Colon (tissue), 2 donors: ENCODE measurements around the gene SORBS2.
"Not testable (repeated sequence)": the region's sequence is repeated elsewhere in the genome, so short reads cannot be mapped to it uniquely, and the experiment has no call there.

Experiments
- FAIRE-seq: peaks from 2 replicates; lab custom pipeline; 2012; peaks lifted over from hg19 to GRCh38; lab: Jason Lieb, UNC
- donor health status: control.
- donor health status: control.

Gene SORBS2

GRCh38 chr4:185713731-185714130, 98.3 kb downstream of the SORBS2 start:
- no peak for FAIRE-seq

DNA sequence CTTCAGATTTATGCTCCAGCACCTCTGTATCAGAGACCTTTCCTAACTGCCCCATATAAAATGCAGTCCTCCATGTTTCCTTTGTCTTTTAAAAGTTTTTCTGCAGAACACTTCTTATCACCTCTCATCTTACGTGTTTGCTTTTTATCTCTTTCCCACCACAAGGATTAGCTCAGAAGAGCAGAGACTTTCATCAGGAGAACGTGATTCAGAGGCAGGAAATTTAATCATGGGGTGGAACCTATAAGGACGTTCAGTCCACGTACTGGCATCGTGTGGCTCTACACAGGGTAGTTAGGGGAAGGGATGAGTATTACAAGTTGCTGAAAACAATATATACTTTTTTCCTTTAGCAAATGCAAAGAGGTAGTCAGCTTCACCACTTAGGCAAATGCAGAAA, 98.7 kb downstream of the SORBS2 start:
- FAIRE-seq = no peak

DNA sequence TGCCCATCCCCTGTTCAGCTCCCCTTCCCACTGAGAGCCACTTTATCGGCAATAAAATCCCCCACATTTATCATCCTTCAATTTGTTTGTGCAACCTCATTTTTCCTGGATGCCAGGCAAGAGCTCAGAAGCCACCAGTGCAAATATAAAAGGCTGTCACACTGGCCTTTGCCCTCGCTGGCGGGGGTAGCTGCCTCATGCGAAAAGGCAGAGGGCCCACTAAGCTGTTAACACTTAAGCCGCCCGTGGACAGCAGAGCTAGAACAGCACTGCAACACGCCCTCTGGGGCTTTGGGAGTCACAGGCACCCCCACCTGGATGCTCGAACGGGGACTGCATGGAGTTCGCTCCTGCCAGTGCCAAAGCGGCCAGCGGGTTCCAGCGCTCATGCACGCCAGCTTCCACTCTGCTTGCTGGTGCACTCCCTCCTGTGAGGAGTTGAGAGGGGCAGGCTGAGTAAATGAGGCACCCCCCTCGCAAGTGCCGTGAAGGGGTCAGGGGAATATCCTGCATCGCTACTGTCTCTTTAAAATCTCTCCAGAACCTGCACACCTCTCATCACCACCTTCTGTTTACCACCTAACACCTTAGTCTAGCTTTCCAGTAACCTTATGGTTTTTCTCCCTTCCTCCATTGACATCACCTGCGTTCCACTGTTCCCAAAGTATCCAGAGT, 99.5 kb downstream of the SORBS2 start:
- FAIRE-seq = no peak

DNA sequence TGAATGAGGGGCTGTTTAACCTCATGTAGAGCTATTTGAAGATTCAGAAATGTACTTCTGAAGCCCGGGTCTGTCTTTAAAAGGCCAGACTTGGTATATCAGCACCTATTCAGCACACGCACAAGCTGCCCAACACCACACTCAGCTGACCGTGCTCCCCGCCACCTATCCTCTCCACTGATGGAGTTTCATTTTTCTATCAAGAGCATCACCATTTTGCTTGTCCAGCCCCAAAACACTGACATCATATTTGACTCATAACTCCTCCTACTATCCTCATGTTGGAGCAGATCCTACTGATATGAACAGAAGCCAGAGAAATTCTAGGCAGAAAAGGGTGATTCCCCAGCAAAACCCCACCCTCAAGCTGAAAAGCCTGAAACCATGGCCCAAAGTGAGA, 100.3 kb downstream of the SORBS2 start:
- FAIRE-seq = no peak

GRCh38 chr4:185710487-185710995, 101.5 kb downstream of the SORBS2 start:
- no peak for FAIRE-seq

DNA sequence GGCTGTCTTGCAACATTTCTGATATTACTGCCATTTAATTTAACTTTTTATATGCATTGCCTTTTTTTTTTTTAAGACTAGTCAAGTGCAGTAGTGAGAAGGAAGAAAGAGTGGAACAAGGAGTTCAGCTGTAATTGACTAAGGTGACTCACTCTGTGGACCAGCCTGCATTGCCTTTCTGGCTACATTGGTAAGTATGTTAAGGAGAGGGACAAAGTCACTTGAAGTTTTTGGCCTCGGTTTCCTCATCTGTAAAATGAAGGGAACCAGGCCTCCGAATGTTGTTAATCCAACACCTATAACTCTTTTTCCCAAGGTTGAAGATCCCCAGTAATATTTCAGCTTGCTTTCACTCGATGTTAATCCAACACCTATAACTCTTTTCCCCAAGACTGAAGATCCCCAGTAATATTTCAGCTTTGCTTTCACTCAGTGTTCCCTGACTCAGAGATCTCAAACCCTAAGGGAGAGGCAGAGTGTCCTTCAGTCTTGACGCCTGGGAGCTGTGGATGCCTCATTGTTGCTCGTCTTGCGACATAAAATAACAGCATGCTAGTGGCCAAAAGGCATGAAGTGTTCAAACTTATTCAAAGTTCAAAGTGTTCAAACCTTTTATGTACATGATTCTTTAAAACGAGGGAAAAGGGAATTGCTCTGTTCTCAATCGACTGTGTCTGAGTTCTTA, 102.0 kb downstream of the SORBS2 start:
- no peak for FAIRE-seq

GRCh38 chr4:185708348-185708747, 103.6 kb downstream of the SORBS2 start:
- no peak for FAIRE-seq

DNA sequence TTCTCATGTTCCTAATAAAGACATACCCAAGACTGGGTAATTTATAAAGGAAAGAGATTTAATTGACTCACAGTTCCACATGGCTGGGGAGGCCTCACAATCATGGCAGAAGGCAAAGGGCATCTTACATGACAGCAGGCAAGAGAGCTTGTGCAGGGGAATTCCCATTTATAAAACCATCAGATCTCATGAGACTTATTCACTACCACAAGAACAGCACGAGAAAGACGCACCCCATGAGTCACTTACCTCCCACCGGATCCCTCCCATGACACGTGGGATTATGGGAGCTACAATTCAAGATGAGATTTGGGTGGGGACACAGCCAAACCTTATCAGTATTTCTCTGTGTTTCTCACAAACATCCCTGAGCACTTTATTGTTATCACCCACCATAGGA, 104.4 kb downstream of the SORBS2 start:
- FAIRE-seq = not testable (repeated sequence)

DNA sequence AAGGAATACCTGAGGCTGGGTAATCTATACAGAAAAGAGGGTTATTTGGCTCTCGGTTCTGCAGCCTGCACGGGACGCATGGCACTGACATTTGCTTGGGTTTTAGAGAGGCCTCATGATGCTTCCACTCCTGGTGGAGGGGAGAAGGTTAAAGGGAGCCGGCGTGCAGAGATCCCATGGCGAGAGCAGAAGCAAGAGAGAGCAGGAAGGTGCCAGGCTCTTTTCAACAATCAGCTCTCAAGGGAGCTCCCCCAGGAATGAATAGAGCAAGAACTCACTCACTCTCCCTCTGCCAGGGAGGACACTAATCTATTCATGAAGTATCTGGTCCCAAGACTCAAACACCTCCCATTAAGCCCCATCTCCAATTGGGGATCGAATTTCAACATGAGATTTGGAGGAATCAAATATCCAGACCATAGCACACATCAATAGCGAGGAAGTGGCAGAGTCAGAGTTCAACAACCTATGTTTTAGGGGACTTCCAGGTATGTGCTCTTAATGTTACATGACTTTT, 109.8 kb downstream of the SORBS2 start:
- FAIRE-seq = no peak

DNA sequence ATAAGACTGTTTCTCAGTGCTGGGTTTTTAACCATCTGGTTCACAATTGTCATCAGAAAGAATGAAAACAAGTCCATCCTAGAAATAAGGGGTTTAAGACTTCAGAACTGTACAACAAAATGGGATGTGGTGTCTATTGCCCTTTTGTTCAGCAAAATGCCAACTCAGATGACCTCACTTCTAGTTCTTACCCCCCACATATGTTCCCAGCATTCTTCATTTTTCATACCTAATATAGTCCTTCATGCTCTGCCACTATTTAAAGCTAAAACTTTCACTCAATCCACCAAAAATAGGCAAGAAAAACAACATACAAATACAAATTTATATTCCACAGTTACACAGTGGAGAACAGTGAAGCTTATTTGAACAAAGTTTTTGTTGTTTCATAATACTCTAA, 111.4 kb downstream of the SORBS2 start:
- FAIRE-seq = no peak

GRCh38 chr4:185700048-185700447, 111.9 kb downstream of the SORBS2 start:
- FAIRE-seq = no peak

DNA sequence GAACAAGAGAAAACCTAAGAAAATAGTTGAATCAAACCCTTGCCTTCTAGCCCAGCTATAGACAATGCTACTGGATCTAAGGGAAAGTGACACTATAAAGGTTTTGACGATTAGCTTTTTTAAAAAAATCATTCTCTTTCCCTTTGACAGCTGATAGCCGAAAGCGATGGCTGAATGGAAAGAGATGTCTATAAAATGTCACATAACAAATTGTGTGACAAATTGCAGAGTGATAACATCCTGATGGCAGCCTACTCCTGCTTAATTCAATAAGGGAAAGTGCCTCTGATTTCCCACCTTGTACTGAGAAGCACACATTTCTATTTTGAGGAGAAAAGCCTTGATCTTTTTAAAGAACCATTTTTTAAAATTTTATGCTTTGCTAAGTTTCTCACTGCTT, 114.5 kb downstream of the SORBS2 start:
- no peak for FAIRE-seq

- FAIRE-seq = no peak
These were observed 116.3 kb downstream of the SORBS2 start for GRCh38 chr4:185695743-185696142.

DNA sequence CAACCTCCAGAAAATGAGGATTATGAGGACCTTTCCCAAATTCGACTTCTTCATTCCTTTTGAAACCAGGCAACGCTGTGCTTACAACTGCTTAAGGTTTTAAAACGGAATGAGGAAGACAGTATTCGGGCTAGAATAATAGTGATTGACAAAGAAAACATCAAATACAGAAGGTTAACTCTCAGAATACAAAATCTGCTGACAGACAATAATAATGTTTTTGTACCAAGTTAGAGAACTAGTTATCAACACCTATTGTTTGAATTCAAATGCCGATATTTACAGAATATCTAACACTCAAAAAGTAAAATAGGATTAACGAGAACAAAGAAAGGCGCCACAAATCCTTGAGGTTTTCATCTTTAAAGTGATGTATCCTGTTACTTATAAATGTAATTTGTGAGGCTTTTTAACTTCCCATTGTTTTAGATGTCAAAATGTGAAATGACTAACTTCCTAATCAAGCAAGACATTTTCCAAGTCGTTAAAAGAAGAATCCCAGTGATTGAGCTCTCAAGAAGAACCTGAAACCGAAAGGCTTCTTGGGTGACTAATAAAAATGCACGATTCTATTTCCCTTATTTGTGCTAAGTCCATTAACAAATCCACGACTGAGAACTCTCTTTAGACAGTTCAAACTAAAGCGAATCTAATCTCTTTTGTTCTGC, 118.3 kb downstream of the SORBS2 start:
- no peak for FAIRE-seq

- no peak for FAIRE-seq
These were observed 122.6 kb downstream of the SORBS2 start for GRCh38 chr4:185689407-185689806.

- FAIRE-seq = no peak
These were observed 126.2 kb downstream of the SORBS2 start for GRCh38 chr4:185685804-185686203.

DNA sequence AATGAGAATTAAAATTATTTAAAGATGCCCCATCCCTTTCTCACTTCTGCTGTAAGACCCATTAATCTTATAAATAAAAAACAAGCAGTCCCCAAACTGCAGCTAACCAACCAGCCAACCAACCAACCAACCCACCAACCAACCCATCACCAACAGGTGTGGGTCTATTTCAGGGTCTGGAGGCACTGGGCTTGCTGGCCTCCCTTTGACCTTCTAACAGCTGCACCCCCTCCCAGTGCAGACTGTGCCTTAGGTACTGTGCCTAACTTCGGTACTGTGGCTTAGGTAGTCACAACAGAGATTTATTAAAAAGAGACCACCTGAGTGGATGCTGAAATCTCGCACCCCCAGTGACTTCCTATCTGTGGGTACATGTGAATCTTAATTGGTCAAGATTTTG, 128.1 kb downstream of the SORBS2 start:
- FAIRE-seq = no peak

DNA sequence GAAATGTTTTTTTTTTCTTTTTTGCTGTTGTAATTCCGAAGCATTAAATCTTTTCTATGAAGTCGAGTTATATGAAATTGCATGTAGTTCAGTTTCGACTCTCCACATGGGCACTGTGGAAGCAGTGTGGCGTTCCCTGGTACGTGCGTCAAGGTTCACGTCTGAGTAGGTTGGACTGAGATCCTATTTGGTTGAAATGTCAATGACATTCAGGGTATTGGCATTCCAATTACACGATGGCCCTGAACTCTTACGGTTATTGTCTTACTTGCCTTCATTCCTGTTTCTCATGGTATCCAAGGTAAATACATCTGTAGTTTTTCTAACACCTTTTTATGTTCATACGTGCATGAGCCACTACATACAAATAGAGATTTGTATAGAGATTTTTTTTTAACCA, 128.8 kb downstream of the SORBS2 start:
- no peak for FAIRE-seq

DNA sequence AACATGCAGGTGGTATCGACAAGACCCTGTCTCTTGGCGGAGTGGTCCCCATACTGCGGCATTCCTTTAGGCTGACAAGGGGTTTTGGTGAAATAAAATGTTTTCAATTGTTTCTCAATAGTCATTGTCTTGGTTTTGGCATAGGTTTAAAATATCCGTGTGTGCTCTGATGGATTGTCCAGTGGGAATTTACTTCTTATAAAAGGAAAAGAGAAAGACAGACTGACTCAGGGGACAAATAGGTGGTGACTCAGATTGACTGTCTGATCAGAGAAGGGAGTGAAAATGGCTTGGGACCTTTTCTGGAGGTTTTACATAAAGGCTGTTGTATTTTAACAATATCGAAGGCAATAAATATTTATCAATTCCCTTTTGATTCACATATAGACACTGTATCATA, 129.8 kb downstream of the SORBS2 start:
- FAIRE-seq = no peak

- no peak for FAIRE-seq
These were observed 130.4 kb downstream of the SORBS2 start for GRCh38 chr4:185681604-185682003.

- no peak for FAIRE-seq
These were observed 131.4 kb downstream of the SORBS2 start for GRCh38 chr4:185680617-185681016.

DNA sequence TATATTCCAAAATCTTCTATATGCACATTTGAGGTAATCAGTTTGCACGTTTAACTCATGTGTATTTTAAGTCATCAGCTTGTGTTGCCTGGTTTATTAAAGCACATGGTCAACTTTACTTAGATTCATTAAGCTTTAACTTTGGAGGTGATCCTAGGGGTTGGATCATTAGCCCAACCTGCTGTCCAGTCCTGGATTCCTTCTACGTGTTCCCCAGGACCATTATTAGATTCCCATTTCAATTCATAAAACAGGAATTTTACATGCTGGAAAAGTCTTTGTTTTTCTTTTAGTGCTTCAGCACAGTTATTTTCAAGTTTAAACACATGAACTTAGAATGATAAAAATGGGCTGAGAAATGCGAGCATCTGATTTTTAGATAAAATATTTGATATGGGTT, 132.5 kb downstream of the SORBS2 start:
- FAIRE-seq = no peak
